Kidney tubule cell (primary cell): ENCODE results near the gene USH1G.

ENCODE experiments used
- DNase-seq: peaks from one replicate; pipeline ENCODE4 v3.0.0-alpha.2; 2018; ENCODE audit warnings: low spot score

The USH1G gene

GRCh38 chr17:74954115-74954514 lies 31.1 kb upstream of the USH1G start:
- DNase-seq: no peak

DNA sequence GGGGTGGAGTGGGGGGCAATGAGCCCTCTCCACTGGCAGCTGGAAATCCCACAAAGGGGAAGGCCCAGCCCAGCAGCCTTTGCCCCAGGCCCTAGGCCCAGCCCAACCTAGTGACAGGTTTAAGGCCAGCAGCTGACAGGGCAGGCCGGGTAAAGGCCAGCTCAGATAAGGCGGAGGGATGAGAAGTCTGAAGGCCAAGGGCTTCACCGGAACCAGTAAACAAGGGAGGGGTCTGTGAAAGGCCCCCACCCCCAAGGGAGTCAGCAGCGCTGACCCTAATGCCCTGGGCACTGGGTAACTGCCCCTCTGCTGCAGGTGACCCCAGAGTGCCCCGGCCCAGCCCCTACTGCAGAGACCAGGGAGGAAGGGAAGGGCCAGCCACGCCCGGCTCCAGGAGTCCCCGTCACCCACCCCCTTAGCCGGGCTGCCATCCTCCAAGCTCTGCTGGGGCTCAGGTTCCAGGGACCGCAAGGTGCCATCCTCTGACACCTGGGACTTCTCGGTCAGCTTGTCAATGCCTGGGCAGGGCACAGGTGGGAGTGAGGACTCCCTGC lies 30.2 kb upstream of the USH1G start:
- DNase-seq: no peak

DNA sequence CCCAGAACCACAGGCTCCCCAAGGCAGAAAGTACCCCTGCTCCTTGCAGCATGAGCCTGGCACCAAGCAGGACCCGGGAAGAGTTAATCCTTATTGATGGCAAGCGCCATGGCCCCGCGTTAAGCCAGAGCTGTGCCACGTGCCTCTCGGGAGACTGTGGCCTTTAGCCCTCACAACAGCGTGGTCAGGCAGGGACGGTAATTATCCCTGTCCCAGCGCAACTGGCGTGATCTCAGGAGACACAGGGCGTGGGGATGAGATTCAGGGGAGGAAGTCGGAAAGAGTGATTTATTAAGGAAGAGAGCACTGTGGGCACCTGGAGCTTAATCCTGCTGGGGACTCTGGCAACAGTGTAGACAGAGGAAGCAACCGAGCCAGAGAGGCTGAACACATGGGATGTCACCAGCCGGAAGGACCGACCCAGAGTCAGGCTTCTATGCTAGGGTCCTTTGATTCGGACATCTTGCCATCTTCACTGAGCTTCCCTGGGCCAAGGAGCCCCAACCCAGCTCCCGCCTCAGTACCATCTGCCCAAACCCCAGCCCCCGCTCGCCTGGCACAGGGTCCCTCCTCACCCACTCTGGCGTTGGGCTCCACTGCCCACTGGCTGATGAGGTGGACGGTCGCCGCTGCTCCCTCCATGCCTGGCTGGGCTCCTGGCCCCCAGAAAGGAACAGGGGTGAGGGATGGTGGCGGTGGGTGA lies 29.5 kb upstream of the USH1G start:
- DNase-seq: no peak

GRCh38 chr17:74951680-74952421 lies 28.8 kb upstream of the USH1G start:
- DNase-seq: no peak

GRCh38 chr17:74951065-74951464 lies 28.0 kb upstream of the USH1G start:
- DNase-seq: no peak

- no peak for DNase-seq
These were observed 27.2 kb upstream of the USH1G start for GRCh38 chr17:74950207-74950606.

DNA sequence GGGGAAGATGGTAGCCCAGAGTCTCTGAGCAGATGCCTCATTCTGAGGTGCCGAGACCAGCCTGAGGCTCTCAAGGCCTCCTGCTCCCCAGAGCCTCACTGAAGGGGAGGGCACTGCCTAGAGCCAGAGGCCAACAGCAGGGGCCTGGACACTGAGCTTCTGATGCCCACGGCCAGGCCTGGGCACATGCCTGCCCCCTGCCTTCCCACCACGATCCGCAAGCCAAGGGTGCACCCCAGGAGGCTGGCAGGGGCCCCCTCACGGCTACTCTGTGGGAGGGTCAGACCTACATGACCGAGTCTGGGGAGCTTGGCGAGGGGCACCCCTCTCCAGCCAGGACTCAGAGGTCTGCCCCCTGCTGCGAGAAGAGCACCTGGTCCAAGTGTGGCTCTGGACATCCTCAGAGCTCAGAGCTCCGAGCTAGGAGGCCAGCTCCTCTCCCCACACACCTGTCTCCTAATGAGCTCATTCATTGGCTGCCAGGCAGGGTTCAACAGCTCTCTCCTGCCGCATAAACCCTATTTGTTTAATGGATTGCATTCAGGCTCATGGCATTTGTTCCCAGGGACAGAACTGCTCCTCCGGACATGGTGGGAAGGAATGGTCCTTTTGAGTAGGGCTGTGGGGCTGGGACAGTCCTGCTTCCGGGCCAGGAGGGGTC lies 26.5 kb upstream of the USH1G start:
- no peak for DNase-seq

DNA sequence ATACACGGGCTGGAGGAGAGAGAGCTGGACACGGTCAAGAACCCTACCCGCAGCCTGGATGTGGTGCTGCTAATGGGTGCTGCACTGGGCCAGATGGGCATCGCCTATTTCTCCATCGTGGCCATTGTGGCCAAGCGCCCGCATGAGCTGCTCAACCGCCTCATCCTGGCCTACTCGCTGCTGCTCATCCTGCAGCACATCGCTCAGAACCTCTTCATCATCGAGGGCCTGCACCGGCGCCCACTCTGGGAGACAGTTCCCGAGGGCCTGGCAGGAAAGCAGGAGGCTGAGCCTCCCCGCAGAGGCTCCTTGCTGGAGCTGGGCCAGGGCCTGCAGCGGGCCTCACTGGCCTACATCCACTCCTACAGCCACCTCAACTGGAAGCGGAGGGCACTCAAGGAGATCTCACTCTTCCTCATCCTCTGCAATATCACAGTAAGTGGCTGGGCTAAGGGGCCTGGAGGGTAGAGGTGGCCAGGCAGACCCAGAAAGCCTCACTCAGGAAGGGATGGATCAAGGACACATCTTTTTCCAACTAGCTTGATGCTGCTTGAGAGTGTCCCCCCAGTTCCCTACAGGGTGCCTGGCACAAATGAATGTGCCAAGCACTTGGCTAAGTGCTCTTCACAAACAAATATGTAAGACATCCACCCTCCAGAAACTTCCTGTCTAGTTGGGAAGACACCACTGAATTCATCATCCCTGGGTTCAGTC lies 24.1 kb upstream of the USH1G start:
- DNase-seq: no peak

DNA sequence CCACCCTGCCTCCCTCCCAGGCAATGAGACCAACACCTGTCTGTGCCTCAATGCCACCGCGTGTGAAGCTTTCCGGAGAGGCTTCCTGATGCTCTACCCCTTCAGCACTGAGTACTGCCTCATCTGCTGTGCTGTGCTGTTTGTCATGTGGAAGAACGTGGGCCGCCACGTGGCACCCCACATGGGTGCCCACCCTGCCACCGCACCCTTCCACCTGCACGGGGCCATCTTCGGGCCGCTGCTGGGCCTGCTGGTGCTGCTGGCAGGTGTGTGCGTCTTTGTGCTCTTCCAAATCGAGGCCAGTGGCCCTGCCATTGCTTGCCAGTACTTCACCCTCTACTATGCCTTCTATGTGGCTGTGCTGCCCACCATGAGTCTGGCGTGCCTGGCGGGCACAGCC lies 23.6 kb upstream of the USH1G start:
- DNase-seq: no peak

DNA sequence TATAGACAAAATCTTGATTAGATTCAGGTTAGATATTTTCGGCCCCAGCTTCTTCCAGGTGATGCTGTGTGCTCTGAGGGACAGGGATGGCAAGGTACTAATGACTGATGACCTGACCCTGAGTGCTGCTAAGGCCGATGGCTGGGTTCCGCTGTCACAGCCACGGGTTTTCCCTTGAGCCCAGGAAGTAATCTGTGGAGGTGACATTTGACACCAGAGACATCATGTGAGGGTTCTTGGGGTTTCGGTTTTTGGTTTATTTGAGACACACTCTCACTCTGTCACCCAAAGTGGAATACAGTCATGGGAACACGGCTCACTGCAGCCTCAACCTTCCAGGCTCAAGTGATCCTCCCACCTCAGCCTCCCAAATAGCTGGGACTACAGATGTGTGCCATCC lies 22.5 kb upstream of the USH1G start:
- no peak for DNase-seq

DNA sequence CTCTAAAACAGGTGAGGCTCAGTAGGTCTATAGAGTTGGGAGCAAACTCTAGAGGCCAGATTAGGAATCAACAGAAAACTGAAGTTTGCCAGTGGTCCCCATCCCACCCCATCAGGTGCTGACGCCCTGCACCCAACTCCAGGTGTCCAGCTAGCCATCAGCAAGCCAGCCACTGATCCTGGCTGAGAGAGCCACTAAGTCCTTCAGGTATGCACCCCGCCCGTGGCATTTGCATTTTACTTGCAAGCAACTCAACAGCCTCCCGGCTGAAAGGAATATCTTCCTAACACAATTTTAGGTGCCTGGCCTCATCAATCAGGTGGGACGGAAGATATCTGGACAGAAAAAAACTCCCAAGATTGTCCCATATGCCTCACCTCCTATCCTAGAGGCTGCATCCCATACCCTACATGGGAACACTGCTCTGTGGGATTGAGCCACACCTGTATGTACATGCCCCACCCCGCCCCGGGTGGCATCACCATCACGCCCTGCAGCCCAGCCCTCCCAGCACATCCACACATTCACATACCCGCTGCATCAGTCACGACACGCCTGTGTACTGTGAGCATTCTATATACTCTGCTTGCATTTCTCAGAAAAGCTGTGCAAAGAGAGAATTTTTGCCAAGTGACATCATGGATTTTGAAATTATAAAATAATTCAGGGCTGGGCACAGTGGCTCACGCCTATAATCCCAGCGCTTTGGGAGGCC lies 20.9 kb upstream of the USH1G start:
- DNase-seq: peak; percentile 14

GRCh38 chr17:74941128-74941725 lies 18.2 kb upstream of the USH1G start:
- no peak for DNase-seq

DNA sequence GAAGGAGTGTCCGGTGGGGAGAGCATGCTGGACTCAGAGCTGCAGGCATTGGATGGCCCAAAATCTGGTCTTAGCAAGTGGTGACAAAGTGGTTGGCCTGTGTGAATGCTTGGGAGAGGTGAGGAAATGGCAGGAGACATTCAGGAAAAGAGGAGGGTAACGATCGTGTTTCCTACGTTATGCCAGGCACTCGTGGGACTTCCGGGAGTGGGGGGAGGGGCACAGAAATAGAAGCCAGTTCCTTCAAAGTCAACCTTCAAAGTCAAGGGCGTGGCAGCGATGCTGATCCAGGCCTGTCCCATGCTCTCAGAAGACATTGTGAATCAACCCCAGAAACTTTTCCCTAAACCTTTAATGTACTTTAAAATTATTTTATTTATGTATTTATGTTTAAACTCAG lies 16.5 kb upstream of the USH1G start:
- DNase-seq: no peak

DNA sequence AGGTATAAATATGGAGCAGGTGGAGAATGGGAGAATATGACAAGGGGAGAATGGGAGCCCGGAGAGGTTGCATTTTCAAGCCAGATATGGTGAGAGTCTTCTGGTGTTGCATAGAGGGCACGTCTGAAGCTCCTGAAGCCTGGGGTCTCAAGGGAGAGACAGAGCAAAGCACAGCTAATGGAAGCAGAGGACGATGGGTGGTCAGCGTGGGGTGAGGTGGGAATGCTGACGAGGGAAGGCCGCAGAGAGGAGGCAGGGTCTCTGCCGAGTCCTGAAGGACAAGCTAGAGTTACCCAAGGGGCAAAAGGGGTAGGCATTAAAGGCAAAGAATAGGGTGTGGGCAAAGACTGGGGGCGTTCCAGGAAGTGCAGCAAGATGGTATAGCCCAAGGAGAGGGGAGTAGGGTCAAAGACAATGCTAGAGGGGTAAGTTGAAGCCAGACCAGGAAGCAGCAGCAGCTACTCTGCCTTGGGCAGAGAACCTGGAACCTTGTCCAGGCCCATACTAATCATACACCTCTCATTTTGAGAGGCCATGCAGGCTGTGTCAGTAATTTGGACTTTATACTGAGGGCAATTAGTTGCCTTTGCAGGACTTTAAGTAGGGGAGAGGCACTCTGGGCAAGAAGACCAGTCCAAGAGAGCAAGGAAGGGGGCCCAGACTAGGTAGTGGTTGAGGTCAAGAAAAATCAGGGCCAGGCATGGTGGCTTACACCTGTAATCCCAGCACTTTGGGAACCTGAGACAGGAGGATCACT lies 15.3 kb upstream of the USH1G start:
- DNase-seq: no peak

DNA sequence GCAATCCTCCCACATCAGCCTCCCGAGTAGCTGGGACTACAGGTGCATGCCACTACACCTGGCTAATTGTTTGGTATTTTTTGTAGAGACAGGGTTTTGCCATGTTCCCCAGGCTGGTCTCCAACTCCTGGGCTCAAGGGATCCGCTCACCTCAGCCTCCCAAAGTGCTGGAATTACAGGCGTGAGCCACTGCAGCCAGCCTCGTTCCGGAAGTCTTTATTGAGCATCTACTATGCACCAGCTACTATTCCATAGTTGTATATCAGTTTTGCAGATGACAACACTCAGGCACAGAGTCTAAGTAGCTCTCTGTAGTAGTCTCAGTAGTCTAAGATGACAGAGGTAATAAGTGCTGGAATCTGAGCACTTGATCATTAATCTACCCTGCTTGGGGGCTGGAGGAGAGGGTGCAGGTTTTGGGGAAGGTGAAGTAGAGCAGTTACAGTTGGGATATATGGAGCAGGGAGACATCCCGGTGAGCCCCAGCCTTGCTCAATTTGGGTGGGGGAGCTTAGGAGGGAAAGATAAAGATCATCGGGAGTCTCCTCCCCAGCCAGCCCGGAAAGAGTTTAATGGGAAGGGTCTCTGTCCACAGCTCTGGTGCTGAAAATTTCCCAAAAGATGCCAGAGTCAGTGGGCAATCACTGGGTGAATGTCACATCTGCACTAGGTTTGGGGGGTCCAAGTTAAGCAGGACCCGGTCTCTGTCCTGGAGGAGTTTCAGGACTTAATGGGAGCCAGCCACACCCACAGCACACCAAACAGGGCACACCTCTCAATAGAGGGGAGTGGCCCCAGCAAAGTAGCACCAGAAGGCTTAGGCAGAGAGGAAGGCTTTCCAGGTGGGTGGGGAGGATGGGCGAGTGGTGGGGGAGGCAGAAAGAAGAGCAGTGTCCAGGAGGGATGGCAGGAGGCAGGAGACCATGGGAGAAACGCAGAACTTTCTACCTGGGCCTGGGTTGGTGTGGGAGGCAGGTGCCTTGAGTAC lies 14.3 kb upstream of the USH1G start:
- no peak for DNase-seq

GRCh38 chr17:74936470-74936799 lies 13.4 kb upstream of the USH1G start:
- no peak for DNase-seq

DNA sequence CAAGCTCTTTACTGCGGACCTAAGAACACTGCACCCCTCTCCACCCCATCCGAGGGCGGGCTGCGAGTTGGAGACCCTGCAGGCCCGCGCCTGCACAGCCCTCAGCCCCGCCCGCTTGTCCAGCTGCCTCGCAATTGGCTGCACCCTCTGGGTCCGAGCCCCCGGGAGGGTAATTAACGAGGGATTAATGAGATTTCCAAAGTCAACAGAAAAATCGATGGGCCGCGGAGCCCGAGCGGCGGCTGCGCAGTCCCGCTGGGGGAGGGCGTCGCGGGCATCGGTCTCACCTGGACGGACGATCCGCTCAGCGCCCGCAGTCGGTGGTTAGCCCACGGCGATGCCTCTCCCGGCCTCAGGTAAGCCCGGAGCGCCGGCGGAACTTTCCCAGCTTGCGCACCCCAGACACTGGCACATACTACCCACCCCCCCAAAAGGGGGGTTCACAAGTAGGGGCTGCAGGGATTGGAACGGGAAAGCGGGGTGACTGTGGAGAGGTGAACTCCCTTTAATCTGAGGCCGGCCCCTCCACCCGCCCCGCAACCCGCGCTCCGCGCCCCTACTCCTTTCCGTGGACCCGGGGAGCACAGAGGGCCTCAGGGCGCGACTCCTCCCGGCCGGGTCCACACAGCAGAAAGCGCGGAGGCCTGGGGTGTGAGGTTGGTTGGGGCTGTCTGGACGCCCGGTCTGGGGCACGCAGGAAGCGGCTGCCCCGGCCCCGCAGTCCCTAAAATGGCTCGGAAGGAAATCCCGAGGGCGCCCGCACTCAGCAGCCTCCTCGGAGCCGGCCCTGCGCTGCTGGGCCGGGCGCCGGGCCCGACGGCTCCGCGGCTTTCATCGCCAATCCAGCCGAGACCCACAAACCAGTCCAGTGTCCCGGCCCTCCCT lies 12.8 kb upstream of the USH1G start, which contains the start of gene OTOP3:
Gene OTOP3, plus strand, starts transcription at position 314 of the 885 bp plus-strand sequence. Its CDS starts 24 bp downstream, at position 338.
- DNase-seq: no peak

GRCh38 chr17:74935048-74935447 lies 12.0 kb upstream of the USH1G start:
- DNase-seq: no peak
